Measurements from ENCODE around the gene IL5. TPM values are rescaled to one million over a fixed set of nuclear protein-coding genes. Genes with fewer than 3 reads are reported as not detected.

The IL5 gene
- polyA plus RNA-seq, 3 donors = 0.09 TPM; not detected in 2

DNA sequence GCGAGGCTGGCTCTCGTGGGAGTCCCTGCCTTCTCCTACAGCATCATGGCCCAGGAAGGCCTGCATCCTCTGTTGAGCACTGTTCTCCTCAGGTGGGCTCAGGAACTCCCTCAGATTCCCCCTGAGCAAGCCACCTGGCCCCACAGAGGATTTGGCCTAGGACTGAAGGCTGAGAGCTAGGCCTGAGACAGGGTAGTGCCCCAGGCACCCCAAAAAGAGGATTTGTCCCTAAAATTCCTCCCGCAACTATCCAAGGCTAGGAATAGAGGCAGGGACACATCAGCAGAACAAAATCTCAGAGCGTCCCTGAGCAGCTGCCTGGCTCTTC is 41.7 kb downstream of the IL5 start:
- no peak overlapping the region for H3K27ac ChIP-seq (ENCODE audit: low read depth, low read length)

GRCh38 chr5:132500931-132501628 is 42.2 kb downstream of the IL5 start:
- 37 to 42% (median 38%) methylated on average over 6 of the region's 6 CpGs for WGBS, 3 donors
- no peak overlapping the region for H3K27ac ChIP-seq (ENCODE audit: low read depth, low read length)

More for the DNA sequence above, 41.7 kb downstream of the IL5 start:
- 64 to 82% (median 82%) methylated on average over 4 of the region's 4 CpGs for WGBS, 3 donors

DNA sequence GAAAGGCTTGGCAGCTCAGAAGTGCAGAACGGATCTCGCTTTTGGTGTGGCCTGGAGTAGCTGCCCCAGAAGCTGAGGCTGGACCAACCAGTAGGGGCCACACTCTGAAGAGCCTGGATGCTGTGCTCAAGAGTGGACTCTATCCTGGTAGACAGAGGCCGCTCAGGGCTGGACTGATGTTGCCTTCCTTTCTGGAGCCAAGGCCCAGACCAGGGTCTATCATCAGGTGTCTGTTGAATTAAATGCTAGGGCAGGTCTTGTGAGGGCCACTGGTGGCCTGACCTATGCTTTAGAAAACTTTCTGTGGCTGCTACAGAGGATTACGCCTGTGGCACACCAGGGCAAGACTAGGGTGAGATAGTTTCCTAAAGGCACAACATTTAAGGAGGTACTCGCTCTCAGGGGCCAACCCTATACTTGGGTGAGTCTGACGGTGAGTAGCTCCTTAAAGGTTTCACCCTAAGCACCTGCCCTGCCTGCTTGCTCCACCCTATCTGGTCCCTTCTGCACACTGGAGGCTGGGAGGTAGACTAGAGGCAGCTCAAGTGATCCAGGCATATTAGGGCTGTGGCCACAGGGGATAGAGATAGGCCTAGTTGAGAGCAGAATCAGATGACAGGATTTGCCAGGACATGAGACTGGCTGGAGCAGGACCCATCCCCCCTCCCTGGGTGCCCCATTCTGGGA is 42.9 kb downstream of the IL5 start:
- 89 to 96% (median 94%) methylated on average over 6 of the region's 6 CpGs for WGBS, 3 donors
- H3K27ac ChIP-seq (ENCODE audit: low read depth, low read length) = no peak overlapping the region

DNA sequence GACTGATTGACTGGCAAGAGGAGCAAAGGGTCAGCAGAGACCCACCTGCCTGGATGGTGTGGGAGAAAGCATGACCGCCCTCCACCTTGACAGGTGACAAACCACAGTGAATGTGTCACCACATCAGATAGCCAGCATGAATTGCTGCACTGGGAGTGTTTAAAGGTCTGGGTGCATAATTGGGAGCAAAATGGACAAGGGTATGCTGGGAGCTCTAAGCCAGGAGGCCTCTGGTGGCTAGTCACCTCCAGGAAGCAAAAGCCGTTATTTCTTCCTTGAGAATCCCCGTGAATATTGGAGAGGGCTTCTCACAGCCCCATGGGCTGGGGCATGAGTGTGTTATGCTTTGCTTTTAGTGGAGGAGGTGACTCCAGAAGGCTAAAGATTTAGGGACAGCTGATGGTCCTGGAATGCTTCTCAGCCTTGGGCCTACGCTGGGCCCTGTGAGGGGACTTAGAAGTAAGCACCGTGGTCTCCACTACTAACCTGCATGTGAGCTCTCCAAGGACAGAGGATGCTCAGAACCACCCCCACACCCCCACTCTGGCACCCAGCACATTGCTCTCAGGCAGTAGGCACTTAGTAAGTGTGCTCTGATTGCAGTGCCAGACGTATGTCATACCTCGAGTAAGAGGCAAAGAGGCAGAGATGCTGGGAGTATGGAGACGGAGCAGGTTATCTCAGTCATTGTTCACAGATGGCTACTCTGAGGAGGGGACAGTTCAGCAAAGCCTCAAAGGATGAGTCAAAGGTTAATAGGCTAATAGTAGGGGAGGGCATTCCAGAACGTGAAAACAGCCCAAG is 43.7 kb downstream of the IL5 start:
- WGBS, 3 donors = 57 to 68% (median 67%) methylated on average over 9 of the region's 9 CpGs
- H3K27ac ChIP-seq (ENCODE audit: low read depth, low read length) = no peak overlapping the region

DNA sequence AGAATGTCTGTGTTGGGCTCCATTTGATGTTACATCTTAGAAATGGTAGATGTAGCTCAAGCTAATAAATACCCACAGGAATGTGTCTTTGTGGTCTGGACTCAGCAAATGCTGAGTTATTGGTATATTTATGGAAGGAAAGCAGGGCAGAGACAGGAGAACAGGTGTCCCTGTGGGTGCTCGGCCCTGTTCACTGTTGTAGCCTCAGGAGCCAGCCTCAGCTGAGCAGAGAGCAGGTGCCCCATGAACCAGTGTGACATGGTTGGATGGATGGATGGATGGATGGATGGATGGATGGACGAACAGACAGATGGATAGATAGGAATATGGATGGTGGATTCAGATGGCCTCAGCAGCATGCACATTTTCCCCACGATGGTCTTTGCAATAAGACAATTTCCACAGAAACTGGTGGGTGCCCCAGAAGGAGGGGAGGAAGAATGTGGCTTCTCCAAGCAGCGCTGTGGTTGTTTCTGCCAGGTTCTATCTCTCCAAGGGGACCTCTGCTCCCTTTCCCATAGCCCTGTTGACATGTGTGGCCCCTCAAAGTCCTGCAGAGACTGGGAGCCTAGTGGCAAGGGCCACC is 44.5 kb downstream of the IL5 start:
- H3K27ac ChIP-seq (ENCODE audit: low read depth, low read length) = peak overlapping the region; percentile 65
- 82 to 87% (median 84%) methylated on average over 4 of the region's 4 CpGs for WGBS, 3 donors

DNA sequence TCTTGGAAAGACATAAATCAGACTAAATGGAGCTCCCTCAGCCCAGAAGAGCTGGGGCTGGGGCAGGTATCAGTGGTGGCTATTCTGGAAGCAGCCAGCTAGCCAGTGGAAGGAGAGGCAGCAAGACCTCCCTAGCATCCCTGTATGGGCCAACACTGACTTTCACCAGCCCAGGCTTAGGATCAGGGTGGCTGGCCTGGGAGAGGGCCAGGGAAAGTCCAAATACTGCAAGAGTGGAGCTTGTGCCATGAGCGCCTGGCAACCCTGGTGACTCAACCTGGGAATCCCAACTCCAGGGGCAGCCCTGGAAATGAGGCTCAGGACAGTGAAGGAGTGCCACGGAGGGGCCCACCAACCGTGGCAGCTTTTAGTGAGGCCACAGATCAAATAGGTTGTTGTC is 45.2 kb downstream of the IL5 start:
- peak overlapping the region; percentile 65 for H3K27ac ChIP-seq (ENCODE audit: low read depth, low read length)
- WGBS, 3 donors = 81 to 90% (median 84%) methylated on average over 3 of the region's 3 CpGs

DNA sequence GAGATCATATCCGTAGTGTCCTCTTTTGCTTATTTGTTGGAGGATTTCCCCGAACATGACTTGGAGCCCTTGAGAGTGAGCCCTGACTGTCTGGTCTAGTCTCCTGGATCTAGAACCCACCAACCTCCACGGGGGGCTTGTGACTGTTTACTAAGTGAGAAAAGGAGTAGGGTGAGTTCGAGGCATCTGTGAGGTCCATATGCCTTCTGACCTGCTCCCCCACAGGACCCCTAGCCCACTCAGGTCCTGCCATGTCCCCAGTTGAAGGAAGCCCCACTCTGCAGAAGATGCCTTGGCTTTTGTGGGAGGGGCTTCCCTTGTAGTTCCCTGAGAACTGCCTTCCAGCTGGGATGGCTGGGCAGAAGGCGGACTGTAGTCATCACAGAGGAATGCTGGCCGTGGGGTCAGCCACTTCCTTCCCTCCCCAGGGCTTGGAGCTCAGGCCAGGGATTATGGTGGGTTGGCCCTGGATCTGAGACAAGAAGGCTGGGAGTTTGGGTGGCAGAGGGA is 45.8 kb downstream of the IL5 start:
- H3K27ac ChIP-seq (ENCODE audit: low read depth, low read length) = peak overlapping the region; percentile 65
- WGBS, 3 donors = 32 to 51% (median 44%) methylated on average over 6 of the region's 6 CpGs

- WGBS, 3 donors = 1 to 3% (median 2%) methylated on average over 62 of the region's 62 CpGs
- peak overlapping the region; percentile 56 for H3K27ac ChIP-seq (ENCODE audit: low read depth, low read length)
Observed at GRCh38 chr5:132496631-132497487, 46.5 kb downstream of the IL5 start.

GRCh38 chr5:132496191-132496630 is 47.1 kb downstream of the IL5 start:
- peak overlapping the region; percentile 22 for H3K27ac ChIP-seq (ENCODE audit: low read depth, low read length)
- WGBS, 3 donors = 0% methylated on average over 18 of the region's 18 CpGs

GRCh38 chr5:132495667-132496190 is 47.6 kb downstream of the IL5 start:
- H3K27ac ChIP-seq (ENCODE audit: low read depth, low read length) = peak overlapping the region; percentile 22
- 0% methylated on average over 30 of the region's 30 CpGs for WGBS, 3 donors

GRCh38 chr5:132493821-132494220 is 49.5 kb downstream of the IL5 start:
- H3K27ac ChIP-seq (ENCODE audit: low read depth, low read length) = no peak overlapping the region
- 94 to 98% (median 97%) methylated on average over 2 of the region's 2 CpGs for WGBS, 3 donors

DNA sequence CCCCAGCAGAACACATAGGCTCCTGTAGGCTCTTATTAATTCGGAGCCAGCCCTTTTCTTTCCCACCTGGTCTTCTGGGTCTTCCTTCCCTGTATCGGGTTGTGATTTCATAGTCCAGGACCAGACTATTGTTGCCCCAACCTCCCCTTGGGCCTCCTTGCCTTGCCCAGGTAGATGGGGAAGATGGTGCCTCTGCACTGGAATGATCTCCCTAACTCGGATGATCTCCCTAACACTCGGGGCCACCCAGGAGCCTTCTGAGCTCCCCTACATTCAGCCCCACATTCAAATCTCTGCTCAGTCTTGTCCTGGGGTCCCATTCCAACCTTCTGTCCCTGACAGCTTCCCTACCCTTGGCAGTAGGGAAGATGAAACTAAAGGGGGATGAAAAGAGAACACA is 50.1 kb downstream of the IL5 start:
- WGBS, 3 donors = 91 to 98% (median 93%) methylated on average over 4 of the region's 4 CpGs
- no peak overlapping the region for H3K27ac ChIP-seq (ENCODE audit: low read depth, low read length)

DNA sequence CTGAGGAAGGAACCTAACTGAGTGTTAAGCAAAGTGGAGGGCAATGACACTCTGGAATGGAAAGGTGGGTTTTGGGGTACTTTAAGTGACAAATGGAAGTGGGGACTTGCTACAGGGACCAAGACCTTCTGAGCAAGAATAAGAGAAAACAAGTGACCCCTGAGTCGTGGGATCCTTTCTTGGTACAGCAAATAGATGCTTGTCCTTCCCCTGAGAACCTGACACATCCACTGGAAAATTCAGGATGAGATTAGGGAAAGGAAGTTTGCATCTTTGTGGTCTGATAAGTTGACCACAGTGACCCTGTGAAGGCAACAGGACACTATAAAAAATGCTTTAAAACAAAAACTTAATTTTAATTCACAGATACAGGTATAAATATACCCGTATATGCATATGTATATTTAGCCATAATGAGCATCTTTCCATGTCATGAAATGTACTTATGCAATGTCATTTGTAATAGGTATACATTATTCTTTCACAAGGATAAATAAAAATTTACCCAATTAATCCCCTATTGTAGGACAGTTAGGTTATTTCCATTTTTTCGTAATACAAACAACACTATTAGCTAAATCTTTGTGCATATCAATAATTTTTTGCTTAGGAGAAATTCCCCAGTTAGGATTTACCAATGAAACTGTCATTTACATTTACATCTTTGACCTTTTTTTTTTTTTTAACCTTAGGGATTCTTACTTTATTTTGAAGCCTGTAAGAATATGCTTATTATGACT is 50.8 kb downstream of the IL5 start:
- 83 to 92% (median 90%) methylated on average over 3 of the region's 3 CpGs for WGBS, 3 donors
- H3K27ac ChIP-seq (ENCODE audit: low read depth, low read length) = no peak overlapping the region

All from adipose tissue (tissue), 3 donors.